ENCODE measurements around the gene MAGI2.

The MAGI2 gene

DNA sequence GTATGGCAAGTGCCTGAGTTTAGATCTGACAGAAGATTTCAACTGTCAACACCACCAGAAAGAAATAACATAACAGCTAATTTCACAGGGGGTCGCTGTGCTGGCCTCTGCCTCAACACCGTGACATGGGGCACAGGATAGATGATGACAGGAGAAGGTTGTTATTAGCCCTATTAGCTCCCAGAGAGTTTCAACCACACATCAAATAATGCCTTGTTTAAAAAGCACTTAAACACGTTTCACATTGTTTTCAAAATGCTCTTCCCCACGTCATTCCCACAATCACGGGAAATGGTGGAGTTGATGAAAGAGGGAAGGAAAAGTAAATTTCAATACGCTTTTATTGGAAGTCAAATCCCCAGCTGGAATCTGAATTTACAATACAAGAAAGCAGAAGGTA lies 184.7 kb downstream of the MAGI2 start:
- no peak overlapping the region for H3K4me3 ChIP-seq (ENCODE audit: low read length in 2 of 2)
- no peak overlapping the region for H4K8ac ChIP-seq (ENCODE audit: low read depth, low read length)
- no peak overlapping the region for H3K27ac ChIP-seq (replicated peaks; ENCODE audit: low read length)
- no peaks in the 10 kb centered on the region for H3K36me3 ChIP-seq (replicated peaks in 1 of 2; ENCODE audit: control insufficient read depth in 2 of 2, insufficient read depth in 2 of 2, low read length in 2 of 2)
- no peak overlapping the region for H3K4ac ChIP-seq (ENCODE audit: low read length)
- H2BK12ac ChIP-seq (ENCODE audit: low read length) = no peak overlapping the region
- H3K4me1 ChIP-seq (ENCODE audit: control insufficient read depth in 2 of 2, insufficient read depth in 1 of 2, low read depth in 1 of 2, low read length in 2 of 2) = no peaks in the 10 kb centered on the region
- no peaks in the 10 kb centered on the region for H3K27me3 ChIP-seq (ENCODE audit: control insufficient read depth in 3 of 3, insufficient read depth in 3 of 3, low read depth in 1 of 3, low read length in 3 of 3)
- H3K4me2 ChIP-seq (ENCODE audit: insufficient read depth, low read length, poor library complexity, severe bottlenecking) = no peak overlapping the region
- H2BK120ac ChIP-seq (ENCODE audit: low read depth, low read length) = no peak overlapping the region
- H2AFZ ChIP-seq (ENCODE audit: low read length) = no peak overlapping the region
- H3K9me3 ChIP-seq (replicated peaks in 1 of 2; ENCODE audit: control insufficient read depth in 2 of 2, insufficient read depth in 1 of 2, low read depth in 1 of 2, low read length in 2 of 2) = no peaks in the 10 kb centered on the region
- no peak for DNase-seq (ENCODE audit: low spot score)
- H3K9ac ChIP-seq (ENCODE audit: low read depth, low read length, poor library complexity) = no peak overlapping the region
- no peak overlapping the region for H2BK5ac ChIP-seq (ENCODE audit: low read length)
- WGBS, 2 donors (ENCODE audit: extremely low coverage in 2 of 2, insufficient read length in 2 of 2, insufficient replicate concordance in 1 of 2) = no CpG with 5 or more reads among the region's 6 CpGs
- no peaks in the 10 kb centered on the region for H3K79me1 ChIP-seq (ENCODE audit: low read depth, low read length)
- H3K14ac ChIP-seq (ENCODE audit: low read length) = no peak overlapping the region
- no peak overlapping the region for H3K23ac ChIP-seq (ENCODE audit: low read depth, low read length, poor library complexity)
- no peak overlapping the region for H3K18ac ChIP-seq (ENCODE audit: low read length)
- H2AK5ac ChIP-seq (ENCODE audit: low read depth, low read length) = no peak overlapping the region
- H4K91ac ChIP-seq (ENCODE audit: low read depth, low read length, poor library complexity) = no peak overlapping the region
- H2BK15ac ChIP-seq (ENCODE audit: low read length) = no peak overlapping the region

- Histone ChIP-seq H3K14ac (ENCODE audit: low read length) (no peak overlapping the region), H3K79me1 (ENCODE audit: low read depth, low read length) (no peaks in the 10 kb centered on the region), H3K4me2 (ENCODE audit: insufficient read depth, low read length, poor library complexity, severe bottlenecking) (no peak overlapping the region), H3K36me3 (replicated peaks in 1 of 2; ENCODE audit: control insufficient read depth in 2 of 2, insufficient read depth in 2 of 2, low read length in 2 of 2) (no peaks in the 10 kb centered on the region), H3K4me1 (ENCODE audit: control insufficient read depth in 2 of 2, insufficient read depth in 1 of 2, low read depth in 1 of 2, low read length in 2 of 2) (no peaks in the 10 kb centered on the region), H3K27ac (replicated peaks; ENCODE audit: low read length) (no peak overlapping the region), H2BK15ac (ENCODE audit: low read length) (no peak overlapping the region), H4K91ac (ENCODE audit: low read depth, low read length, poor library complexity) (no peak overlapping the region), H2AFZ (ENCODE audit: low read length) (no peak overlapping the region), H3K4ac (ENCODE audit: low read length) (no peak overlapping the region), H3K23ac (ENCODE audit: low read depth, low read length, poor library complexity) (no peak overlapping the region), H2BK120ac (ENCODE audit: low read depth, low read length) (no peak overlapping the region), H2BK12ac (ENCODE audit: low read length) (no peak overlapping the region), H2AK5ac (ENCODE audit: low read depth, low read length) (no peak overlapping the region), H3K9me3 (replicated peaks in 1 of 2; ENCODE audit: control insufficient read depth in 2 of 2, insufficient read depth in 1 of 2, low read depth in 1 of 2, low read length in 2 of 2) (no peaks in the 10 kb centered on the region), H3K18ac (ENCODE audit: low read length) (no peak overlapping the region), H3K27me3 (ENCODE audit: control insufficient read depth in 3 of 3, insufficient read depth in 3 of 3, low read depth in 1 of 3, low read length in 3 of 3) (no peaks in the 10 kb centered on the region), H3K4me3 (ENCODE audit: low read length in 2 of 2) (no peak overlapping the region), H4K8ac (ENCODE audit: low read depth, low read length) (no peak overlapping the region), H3K9ac (ENCODE audit: low read depth, low read length, poor library complexity) (no peak overlapping the region), H2BK5ac (ENCODE audit: low read length) (no peak overlapping the region)
- WGBS, 2 donors (ENCODE audit: extremely low coverage in 2 of 2, insufficient read length in 2 of 2, insufficient replicate concordance in 1 of 2) = no CpG with 5 or more reads among the region's 3 CpGs
- no peak for DNase-seq (ENCODE audit: low spot score)
Measured at GRCh38 chr7:79258826-79259225, 194.6 kb downstream of the MAGI2 start.

- no peak overlapping the region for H3K4me2 ChIP-seq (ENCODE audit: insufficient read depth, low read length, poor library complexity, severe bottlenecking)
- no peak overlapping the region for H4K8ac ChIP-seq (ENCODE audit: low read depth, low read length)
- no peak overlapping the region for H4K91ac ChIP-seq (ENCODE audit: low read depth, low read length, poor library complexity)
- no peaks in the 10 kb centered on the region for H3K4me1 ChIP-seq (ENCODE audit: control insufficient read depth in 2 of 2, insufficient read depth in 1 of 2, low read depth in 1 of 2, low read length in 2 of 2)
- no peak overlapping the region for H2AK5ac ChIP-seq (ENCODE audit: low read depth, low read length)
- DNase-seq (ENCODE audit: low spot score) = no peak
- WGBS, 2 donors (ENCODE audit: extremely low coverage in 2 of 2, insufficient read length in 2 of 2, insufficient replicate concordance in 1 of 2) = 100% methylated on average over 1 of the region's 1 CpG; no CpG with 5 or more reads in 1 of the 2 donors
- H2BK15ac ChIP-seq (ENCODE audit: low read length) = no peak overlapping the region
- H2BK120ac ChIP-seq (ENCODE audit: low read depth, low read length) = no peak overlapping the region
- no peak overlapping the region for H3K4me3 ChIP-seq (ENCODE audit: low read length in 2 of 2)
- H3K18ac ChIP-seq (ENCODE audit: low read length) = no peak overlapping the region
- no peak overlapping the region for H3K27ac ChIP-seq (replicated peaks; ENCODE audit: low read length)
- no peak overlapping the region for H2AFZ ChIP-seq (ENCODE audit: low read length)
- H2BK12ac ChIP-seq (ENCODE audit: low read length) = no peak overlapping the region
- H3K9ac ChIP-seq (ENCODE audit: low read depth, low read length, poor library complexity) = no peak overlapping the region
- no peaks in the 10 kb centered on the region for H3K27me3 ChIP-seq (ENCODE audit: control insufficient read depth in 3 of 3, insufficient read depth in 3 of 3, low read depth in 1 of 3, low read length in 3 of 3)
- H3K4ac ChIP-seq (ENCODE audit: low read length) = no peak overlapping the region
- no peak overlapping the region for H3K14ac ChIP-seq (ENCODE audit: low read length)
- no peak overlapping the region for H2BK5ac ChIP-seq (ENCODE audit: low read length)
- no peaks in the 10 kb centered on the region for H3K79me1 ChIP-seq (ENCODE audit: low read depth, low read length)
- no peaks in the 10 kb centered on the region for H3K36me3 ChIP-seq (replicated peaks in 1 of 2; ENCODE audit: control insufficient read depth in 2 of 2, insufficient read depth in 2 of 2, low read length in 2 of 2)
- H3K9me3 ChIP-seq (replicated peaks in 1 of 2; ENCODE audit: control insufficient read depth in 2 of 2, insufficient read depth in 1 of 2, low read depth in 1 of 2, low read length in 2 of 2) = no peaks in the 10 kb centered on the region
- H3K23ac ChIP-seq (ENCODE audit: low read depth, low read length, poor library complexity) = no peak overlapping the region
Measured at GRCh38 chr7:79257959-79258358, 195.5 kb downstream of the MAGI2 start.

DNA sequence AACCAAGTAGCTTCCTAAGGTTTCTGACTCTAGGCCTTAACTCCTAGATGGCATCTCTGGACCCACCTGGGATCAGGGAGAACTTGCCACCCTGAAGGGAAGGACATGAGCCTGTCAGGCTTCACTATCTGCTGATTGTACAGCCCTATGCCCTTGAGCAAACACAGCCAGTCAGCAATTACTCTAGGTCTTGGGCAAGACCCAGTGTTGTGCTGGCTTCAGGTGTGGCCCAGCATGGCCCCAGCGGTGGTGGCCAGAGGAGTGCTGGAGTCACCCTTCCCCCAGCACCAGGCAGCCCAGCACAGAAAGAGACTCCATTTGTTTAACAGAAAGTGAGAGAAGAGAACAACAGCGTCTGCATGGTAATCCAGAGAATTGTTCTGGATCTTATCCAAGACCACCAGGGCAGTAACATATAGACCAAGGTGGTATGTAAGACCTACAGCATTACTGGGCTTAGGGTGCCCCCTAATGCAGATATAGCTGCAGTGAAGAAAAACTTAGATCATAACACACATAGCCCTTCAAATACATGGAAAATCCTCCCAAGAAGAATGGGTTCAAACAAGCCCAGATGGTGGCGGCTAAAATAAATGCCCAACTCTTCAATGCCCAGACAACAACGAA lies 207.7 kb downstream of the MAGI2 start:
- no peaks in the 10 kb centered on the region for H3K36me3 ChIP-seq (replicated peaks in 1 of 2; ENCODE audit: control insufficient read depth in 2 of 2, insufficient read depth in 2 of 2, low read length in 2 of 2)
- H2AK5ac ChIP-seq (ENCODE audit: low read depth, low read length) = no peak overlapping the region
- H3K23ac ChIP-seq (ENCODE audit: low read depth, low read length, poor library complexity) = no peak overlapping the region
- no peak overlapping the region for H3K4me3 ChIP-seq (ENCODE audit: low read length in 2 of 2)
- H3K4me1 ChIP-seq (ENCODE audit: control insufficient read depth in 2 of 2, insufficient read depth in 1 of 2, low read depth in 1 of 2, low read length in 2 of 2) = no peaks in the 10 kb centered on the region
- no peaks in the 10 kb centered on the region for H3K79me1 ChIP-seq (ENCODE audit: low read depth, low read length)
- H3K27me3 ChIP-seq (ENCODE audit: control insufficient read depth in 3 of 3, insufficient read depth in 3 of 3, low read depth in 1 of 3, low read length in 3 of 3) = no peaks in the 10 kb centered on the region
- no peak overlapping the region for H4K8ac ChIP-seq (ENCODE audit: low read depth, low read length)
- no peak overlapping the region for H3K4me2 ChIP-seq (ENCODE audit: insufficient read depth, low read length, poor library complexity, severe bottlenecking)
- H2BK12ac ChIP-seq (ENCODE audit: low read length) = no peak overlapping the region
- H4K91ac ChIP-seq (ENCODE audit: low read depth, low read length, poor library complexity) = no peak overlapping the region
- H2BK120ac ChIP-seq (ENCODE audit: low read depth, low read length) = no peak overlapping the region
- H3K27ac ChIP-seq (replicated peaks; ENCODE audit: low read length) = no peak overlapping the region
- H2BK15ac ChIP-seq (ENCODE audit: low read length) = no peak overlapping the region
- H3K4ac ChIP-seq (ENCODE audit: low read length) = no peak overlapping the region
- H3K18ac ChIP-seq (ENCODE audit: low read length) = no peak overlapping the region
- H3K14ac ChIP-seq (ENCODE audit: low read length) = no peak overlapping the region
- no peak overlapping the region for H2AFZ ChIP-seq (ENCODE audit: low read length)
- H3K9ac ChIP-seq (ENCODE audit: low read depth, low read length, poor library complexity) = no peak overlapping the region
- DNase-seq (ENCODE audit: low spot score) = no peak
- H3K9me3 ChIP-seq (replicated peaks in 1 of 2; ENCODE audit: control insufficient read depth in 2 of 2, insufficient read depth in 1 of 2, low read depth in 1 of 2, low read length in 2 of 2) = no peaks in the 10 kb centered on the region
- no CpG with 5 or more reads among the region's 4 CpGs for WGBS, 2 donors (ENCODE audit: extremely low coverage in 2 of 2, insufficient read length in 2 of 2, insufficient replicate concordance in 1 of 2)
- H2BK5ac ChIP-seq (ENCODE audit: low read length) = no peak overlapping the region

All from neuronal stem cell (in vitro differentiated cells).